ENCODE results near the gene CDK18. TPM values are rescaled to one million over a fixed set of nuclear protein-coding genes. Genes with fewer than 3 reads are reported as not detected.

The CDK18 gene
- total RNA-seq, 4 donors from 2014 or later, result 13.6 to 22.4 (median 16.9) TPM

DNA sequence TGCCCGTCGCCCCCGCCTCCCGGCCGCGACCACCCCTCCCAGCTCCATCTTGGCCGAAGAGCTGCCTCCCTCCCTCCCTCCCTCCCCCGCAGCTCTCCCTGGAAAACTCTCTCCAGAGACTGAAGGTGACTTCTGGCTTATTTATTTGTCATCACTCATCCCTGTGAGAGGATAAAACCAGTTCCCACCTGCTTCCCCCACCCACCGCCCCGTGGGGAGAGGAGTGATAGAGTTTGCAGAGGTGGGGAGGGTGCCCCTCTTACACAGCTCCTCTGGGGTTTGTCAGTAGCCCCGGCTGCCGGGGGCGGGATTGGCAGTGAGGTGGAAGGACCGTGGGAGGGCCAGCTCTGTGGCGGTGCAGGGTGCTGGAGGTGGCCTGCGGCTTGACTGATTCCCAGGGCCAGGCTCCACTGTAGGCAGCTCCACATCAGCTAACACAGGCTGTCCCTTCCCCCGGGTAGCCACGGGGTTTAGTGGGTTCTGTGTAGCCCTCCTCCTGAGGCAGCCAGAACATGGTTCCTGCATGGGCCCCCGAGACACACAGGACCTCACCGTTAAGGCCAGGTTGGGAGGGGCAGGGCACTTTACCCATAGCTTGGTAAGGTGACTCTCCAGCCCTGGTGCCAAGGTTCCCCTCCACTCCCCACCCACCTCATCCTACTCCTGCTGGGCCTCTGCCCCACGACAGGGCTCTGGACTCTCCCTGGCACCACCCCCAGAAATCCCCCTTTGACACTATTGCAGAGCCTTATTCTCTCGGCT lies 65.1 kb downstream of the CDK18 start:
- no peak overlapping the region for H3K4me3 ChIP-seq (replicated peaks in 1 of 3)
- H3K27me3 ChIP-seq, result no peaks in the 10 kb centered on the region
- H3K27ac ChIP-seq, result no peak overlapping the region
- WGBS, 2 donors, result 32 to 48% methylated on average over 2 to 15 of the region's 22 CpGs
- TF ChIP-seq, protein P1, sequence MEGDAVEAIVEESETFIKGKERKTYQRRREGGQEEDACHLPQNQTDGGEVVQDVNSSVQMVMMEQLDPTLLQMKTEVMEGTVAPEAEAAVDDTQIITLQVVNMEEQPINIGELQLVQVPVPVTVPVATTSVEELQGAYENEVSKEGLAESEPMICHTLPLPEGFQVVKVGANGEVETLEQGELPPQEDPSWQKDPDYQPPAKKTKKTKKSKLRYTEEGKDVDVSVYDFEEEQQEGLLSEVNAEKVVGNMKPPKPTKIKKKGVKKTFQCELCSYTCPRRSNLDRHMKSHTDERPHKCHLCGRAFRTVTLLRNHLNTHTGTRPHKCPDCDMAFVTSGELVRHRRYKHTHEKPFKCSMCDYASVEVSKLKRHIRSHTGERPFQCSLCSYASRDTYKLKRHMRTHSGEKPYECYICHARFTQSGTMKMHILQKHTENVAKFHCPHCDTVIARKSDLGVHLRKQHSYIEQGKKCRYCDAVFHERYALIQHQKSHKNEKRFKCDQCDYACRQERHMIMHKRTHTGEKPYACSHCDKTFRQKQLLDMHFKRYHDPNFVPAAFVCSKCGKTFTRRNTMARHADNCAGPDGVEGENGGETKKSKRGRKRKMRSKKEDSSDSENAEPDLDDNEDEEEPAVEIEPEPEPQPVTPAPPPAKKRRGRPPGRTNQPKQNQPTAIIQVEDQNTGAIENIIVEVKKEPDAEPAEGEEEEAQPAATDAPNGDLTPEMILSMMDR (IDR thresholded peaks at IDR 0.05), result no peak
- no peak for TF ChIP-seq POLR2A (IDR thresholded peaks at IDR 0.05)
- no peak for DNase-seq
- peaks cover 0 to 13% of the 10 kb centered on the region in 2 donors for H3K4me1 ChIP-seq
- intact Hi-C loops (cut with DNase I), result loop anchor here (5.0 kb wide), 1 partner anchor 37 kb away; no protein-coding TSS in a partner anchor
- H3K9me3 ChIP-seq, result no peaks in the 10 kb centered on the region
- H3K36me3 ChIP-seq, result no peaks in the 10 kb centered on the region

DNA sequence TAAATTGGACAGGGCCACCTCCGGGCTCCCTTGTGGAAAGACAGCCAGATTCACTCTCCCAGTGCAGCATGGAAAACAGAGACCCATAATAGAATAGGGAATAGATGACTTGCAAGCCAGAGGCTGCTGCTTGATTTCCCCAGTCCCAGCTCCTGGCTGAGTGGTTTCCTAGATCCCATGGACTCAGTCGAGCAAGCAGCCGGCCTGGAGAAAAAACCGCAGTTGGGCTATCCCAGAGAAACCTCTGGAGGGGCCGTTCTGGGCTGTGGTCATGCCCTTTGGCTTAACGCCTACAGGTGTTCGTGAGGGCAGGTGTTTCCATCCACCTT lies 65.7 kb downstream of the CDK18 start:
- H3K27me3 ChIP-seq, result no peaks in the 10 kb centered on the region
- peaks cover 0 to 13% of the 10 kb centered on the region in 2 donors for H3K4me1 ChIP-seq
- DNase-seq, result no peak
- H3K36me3 ChIP-seq, result no peaks in the 10 kb centered on the region
- H3K4me3 ChIP-seq (replicated peaks in 1 of 3), result no peak overlapping the region
- no peaks in the 10 kb centered on the region for H3K9me3 ChIP-seq
- TF ChIP-seq, protein P1 (IDR thresholded peaks at IDR 0.05), result no peak
- no peak for TF ChIP-seq POLR2A (IDR thresholded peaks at IDR 0.05)
- intact Hi-C loops (cut with DNase I), result loop anchor here (5.0 kb wide), 1 partner anchor 38 kb away; no protein-coding TSS in a partner anchor
- WGBS, 2 donors, result 71 to 87% methylated on average over 7 of the region's 7 CpGs
- H3K27ac ChIP-seq, result no peak overlapping the region

DNA sequence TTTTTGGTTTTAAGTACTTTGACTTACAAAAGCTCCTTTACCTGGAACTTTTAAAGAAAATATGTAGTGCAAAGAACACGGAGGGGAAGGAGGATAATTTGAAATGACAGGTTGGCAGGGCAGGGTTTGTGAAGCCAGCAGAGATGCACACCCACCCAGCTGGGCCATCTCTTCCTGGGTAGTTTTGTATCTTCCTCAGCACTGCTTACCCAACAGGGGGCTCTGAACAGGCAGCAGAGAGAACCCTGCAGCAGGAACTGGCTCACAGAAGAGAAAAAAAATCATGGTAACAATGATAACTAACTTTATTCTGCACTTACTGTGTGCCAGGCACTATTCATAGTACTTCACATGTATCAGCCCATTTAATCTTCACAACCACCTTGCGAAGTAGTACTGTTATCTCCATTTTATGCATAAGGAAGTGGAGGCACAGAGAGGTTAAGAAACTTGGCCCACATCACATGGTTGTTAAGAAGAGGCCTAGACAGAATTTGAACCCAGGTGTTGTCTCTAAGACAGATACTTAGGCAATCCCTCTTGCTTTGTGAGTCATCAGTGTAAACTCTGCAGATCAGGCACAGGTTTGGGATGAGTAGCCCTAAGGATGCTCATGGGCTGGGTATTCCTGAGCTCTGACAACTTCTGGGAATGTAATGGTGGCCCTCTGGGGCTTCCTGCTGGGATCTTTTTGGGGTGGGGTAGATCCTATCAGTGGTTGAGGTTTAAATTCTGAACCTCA lies 66.5 kb downstream of the CDK18 start:
- H3K27me3 ChIP-seq, result no peaks in the 10 kb centered on the region
- DNase-seq, result no peak
- H3K36me3 ChIP-seq, result no peaks in the 10 kb centered on the region
- intact Hi-C loops (cut with DNase I), result loop anchor here (5.0 kb wide), 1 partner anchor 39 kb away; no protein-coding TSS in a partner anchor
- no peak overlapping the region for H3K27ac ChIP-seq
- no peak overlapping the region for H3K4me3 ChIP-seq (replicated peaks in 1 of 3)
- WGBS, 2 donors, result 86 to 93% methylated on average over 2 of the region's 2 CpGs
- no peaks in the 10 kb centered on the region for H3K9me3 ChIP-seq
- TF ChIP-seq, protein P1 (IDR thresholded peaks at IDR 0.05), result no peak
- no peak for TF ChIP-seq POLR2A (IDR thresholded peaks at IDR 0.05)
- peaks cover 0 to 13% of the 10 kb centered on the region in 2 donors for H3K4me1 ChIP-seq

DNA sequence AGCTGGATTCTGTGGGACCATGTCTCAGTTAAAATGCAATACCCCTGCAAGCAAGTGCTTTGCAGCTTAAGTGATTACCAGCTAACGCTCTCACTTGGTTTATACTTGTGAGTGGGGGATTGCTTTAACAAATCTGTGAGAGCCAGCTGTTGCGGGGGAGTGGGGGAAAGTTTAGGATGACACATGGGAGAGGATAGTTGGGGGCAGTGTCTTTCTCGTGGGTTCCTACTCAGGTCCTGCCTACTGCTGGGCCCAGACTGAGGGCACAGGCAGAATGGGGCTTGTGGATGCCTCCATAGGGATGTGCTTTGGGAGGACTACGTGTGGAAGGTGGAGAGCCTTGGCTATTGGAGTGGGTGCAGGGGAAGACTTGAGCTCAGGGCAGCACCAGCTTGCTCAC lies 67.3 kb downstream of the CDK18 start:
- no peak for DNase-seq
- H3K27ac ChIP-seq, result no peak overlapping the region
- TF ChIP-seq, protein P1 (IDR thresholded peaks at IDR 0.05), result no peak
- no peak for TF ChIP-seq POLR2A (IDR thresholded peaks at IDR 0.05)
- WGBS, 2 donors, result 80 to 82% methylated on average over 4 of the region's 4 CpGs
- no peak overlapping the region for H3K4me3 ChIP-seq (replicated peaks in 1 of 3)
- no peaks in the 10 kb centered on the region for H3K9me3 ChIP-seq
- H3K4me1 ChIP-seq, result peaks cover 0 to 13% of the 10 kb centered on the region in 2 donors
- no peaks in the 10 kb centered on the region for H3K36me3 ChIP-seq
- H3K27me3 ChIP-seq, result no peaks in the 10 kb centered on the region
- intact Hi-C loops (cut with DNase I), result loop anchor here (5.0 kb wide), 1 partner anchor 39 kb away; no protein-coding TSS in a partner anchor

DNA sequence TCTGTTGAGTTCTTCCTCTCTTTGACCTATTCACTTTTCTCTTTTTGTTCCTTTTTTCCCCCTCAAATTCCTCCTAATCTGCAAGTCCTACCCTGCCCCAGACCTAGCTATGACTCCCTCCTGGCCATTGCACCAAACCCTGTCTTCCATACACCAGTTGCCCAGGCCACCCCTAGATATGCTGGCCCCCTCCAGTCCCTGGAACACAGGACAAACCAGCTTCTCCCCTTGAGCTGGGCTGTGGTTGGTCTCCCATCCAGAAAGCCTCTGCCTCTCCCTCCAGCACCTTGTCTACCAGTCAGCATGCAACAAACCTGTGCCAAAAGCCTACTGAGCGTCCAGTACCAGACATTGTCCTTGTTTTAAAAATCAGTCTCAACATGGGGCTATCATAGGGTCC lies 68.0 kb downstream of the CDK18 start:
- no peaks in the 10 kb centered on the region for H3K27me3 ChIP-seq
- TF ChIP-seq, protein P1 (IDR thresholded peaks at IDR 0.05), result no peak
- no peak for TF ChIP-seq POLR2A (IDR thresholded peaks at IDR 0.05)
- intact Hi-C loops (cut with DNase I), result loop anchor here (5.0 kb wide), 1 partner anchor 40 kb away; no protein-coding TSS in a partner anchor

More for the DNA sequence above, 68.0 kb downstream of the CDK18 start:
- no peak for DNase-seq
- no peak overlapping the region for H3K4me3 ChIP-seq (replicated peaks in 1 of 3)
- no peaks in the 10 kb centered on the region for H3K36me3 ChIP-seq
- WGBS, 2 donors, result 94 to 96% methylated on average over 1 of the region's 1 CpG
- no peaks in the 10 kb centered on the region for H3K9me3 ChIP-seq
- H3K4me1 ChIP-seq, result peaks cover 0 to 13% of the 10 kb centered on the region in 2 donors
- H3K27ac ChIP-seq, result no peak overlapping the region

Measured in thyroid gland (tissue), 4 donors.